Measurements from ENCODE around the gene NAA16.
A peak's percentile ranks its signal among the peaks of the same experiment; 100 is the strongest.

NAA16 gene

GRCh38 chr13:41304551-41304950, 6.5 kb upstream of the NAA16 start:
- Histone ChIP-seq H3K36me3 (ENCODE audit: control insufficient read depth in 2 of 2, insufficient read depth in 2 of 2, low read length in 2 of 2) (no peaks in the 10 kb centered on the region), H3K27ac (ENCODE audit: low read depth in 2 of 2, low read length in 2 of 2) (no peak overlapping the region), H3K4me1 (ENCODE audit: control insufficient read depth in 2 of 2, insufficient read depth in 2 of 2, low read length in 2 of 2) (no peaks in the 10 kb centered on the region), H3K27me3 (ENCODE audit: control insufficient read depth in 2 of 2, insufficient read depth in 2 of 2, low read length in 2 of 2) (no peaks in the 10 kb centered on the region), H3K9me3 (ENCODE audit: control insufficient read depth in 2 of 2, low read length in 2 of 2) (no peaks in the 10 kb centered on the region), H3K9ac (ENCODE audit: low read depth in 1 of 2, low read length in 2 of 2) (no peak overlapping the region), H3K4me3 (ENCODE audit: low read length in 2 of 2) (no peak overlapping the region)

- Histone ChIP-seq H3K27me3 (ENCODE audit: control insufficient read depth in 2 of 2, insufficient read depth in 2 of 2, low read length in 2 of 2) (no peaks in the 10 kb centered on the region), H3K9ac (ENCODE audit: low read depth in 1 of 2, low read length in 2 of 2) (no peak overlapping the region), H3K4me3 (ENCODE audit: low read length in 2 of 2) (no peak overlapping the region), H3K27ac (ENCODE audit: low read depth in 2 of 2, low read length in 2 of 2) (no peak overlapping the region), H3K4me1 (ENCODE audit: control insufficient read depth in 2 of 2, insufficient read depth in 2 of 2, low read length in 2 of 2) (peaks cover 0 to 2% of the 10 kb centered on the region in 2 donors), H3K9me3 (ENCODE audit: control insufficient read depth in 2 of 2, low read length in 2 of 2) (no peaks in the 10 kb centered on the region), H3K36me3 (ENCODE audit: control insufficient read depth in 2 of 2, insufficient read depth in 2 of 2, low read length in 2 of 2) (no peaks in the 10 kb centered on the region)
These were observed 4.6 kb upstream of the NAA16 start for GRCh38 chr13:41306271-41307145.

GRCh38 chr13:41307884-41308640, 3.0 kb upstream of the NAA16 start:
- Histone ChIP-seq H3K9me3 (ENCODE audit: control insufficient read depth in 2 of 2, low read length in 2 of 2) (no peaks in the 10 kb centered on the region), H3K27me3 (ENCODE audit: control insufficient read depth in 2 of 2, insufficient read depth in 2 of 2, low read length in 2 of 2) (no peaks in the 10 kb centered on the region), H3K9ac (ENCODE audit: low read depth in 1 of 2, low read length in 2 of 2) (no peak overlapping the region), H3K4me1 (ENCODE audit: control insufficient read depth in 2 of 2, insufficient read depth in 2 of 2, low read length in 2 of 2) (peaks cover 0 to 2% of the 10 kb centered on the region in 2 donors), H3K36me3 (ENCODE audit: control insufficient read depth in 2 of 2, insufficient read depth in 2 of 2, low read length in 2 of 2) (no peaks in the 10 kb centered on the region), H3K27ac (ENCODE audit: low read depth in 2 of 2, low read length in 2 of 2) (no peak overlapping the region), H3K4me3 (ENCODE audit: low read length in 2 of 2) (no peak overlapping the region)

- peak overlapping the region; percentile 86 to 88 for H3K9ac ChIP-seq (ENCODE audit: low read depth in 1 of 2, low read length in 2 of 2)
- peaks cover 0 to 5% of the 10 kb centered on the region in 2 donors for H3K4me1 ChIP-seq (ENCODE audit: control insufficient read depth in 2 of 2, insufficient read depth in 2 of 2, low read length in 2 of 2)
- H3K4me3 ChIP-seq (ENCODE audit: low read length in 2 of 2): peak overlapping the region; percentile 85 to 95
- no peaks in the 10 kb centered on the region for H3K9me3 ChIP-seq (ENCODE audit: control insufficient read depth in 2 of 2, low read length in 2 of 2)
- H3K36me3 ChIP-seq (ENCODE audit: control insufficient read depth in 2 of 2, insufficient read depth in 2 of 2, low read length in 2 of 2): no peaks in the 10 kb centered on the region
- H3K27me3 ChIP-seq (ENCODE audit: control insufficient read depth in 2 of 2, insufficient read depth in 2 of 2, low read length in 2 of 2): no peaks in the 10 kb centered on the region
- H3K27ac ChIP-seq (ENCODE audit: low read depth in 2 of 2, low read length in 2 of 2): peak overlapping the region; percentile 86 to 90
These were observed 524 bp downstream of the NAA16 start for GRCh38 chr13:41311406-41312175.

- peak overlapping the region; percentile 86 to 90 for H3K27ac ChIP-seq (ENCODE audit: low read depth in 2 of 2, low read length in 2 of 2)
- H3K4me1 ChIP-seq (ENCODE audit: control insufficient read depth in 2 of 2, insufficient read depth in 2 of 2, low read length in 2 of 2): peaks cover 0 to 5% of the 10 kb centered on the region in 2 donors
- H3K4me3 ChIP-seq (ENCODE audit: low read length in 2 of 2): peak overlapping the region; percentile 85 to 95
- no peaks in the 10 kb centered on the region for H3K27me3 ChIP-seq (ENCODE audit: control insufficient read depth in 2 of 2, insufficient read depth in 2 of 2, low read length in 2 of 2)
- no peaks in the 10 kb centered on the region for H3K9me3 ChIP-seq (ENCODE audit: control insufficient read depth in 2 of 2, low read length in 2 of 2)
- H3K36me3 ChIP-seq (ENCODE audit: control insufficient read depth in 2 of 2, insufficient read depth in 2 of 2, low read length in 2 of 2): no peaks in the 10 kb centered on the region
- H3K9ac ChIP-seq (ENCODE audit: low read depth in 1 of 2, low read length in 2 of 2): peak overlapping the region; percentile 86 to 88
These were observed 1.1 kb downstream of the NAA16 start for GRCh38 chr13:41312176-41312500.

GRCh38 chr13:41313117-41313516, 2.0 kb downstream of the NAA16 start:
- Histone ChIP-seq H3K9ac (ENCODE audit: low read depth in 1 of 2, low read length in 2 of 2) (no peak overlapping the region), H3K4me1 (ENCODE audit: control insufficient read depth in 2 of 2, insufficient read depth in 2 of 2, low read length in 2 of 2) (peaks cover 0 to 5% of the 10 kb centered on the region in 2 donors), H3K9me3 (ENCODE audit: control insufficient read depth in 2 of 2, low read length in 2 of 2) (no peaks in the 10 kb centered on the region), H3K4me3 (ENCODE audit: low read length in 2 of 2) (no peak overlapping the region), H3K27ac (ENCODE audit: low read depth in 2 of 2, low read length in 2 of 2) (no peak overlapping the region), H3K27me3 (ENCODE audit: control insufficient read depth in 2 of 2, insufficient read depth in 2 of 2, low read length in 2 of 2) (no peaks in the 10 kb centered on the region), H3K36me3 (ENCODE audit: control insufficient read depth in 2 of 2, insufficient read depth in 2 of 2, low read length in 2 of 2) (no peaks in the 10 kb centered on the region)

GRCh38 chr13:41313659-41314197, 2.7 kb downstream of the NAA16 start:
- peaks cover 0 to 5% of the 10 kb centered on the region in 2 donors for H3K4me1 ChIP-seq (ENCODE audit: control insufficient read depth in 2 of 2, insufficient read depth in 2 of 2, low read length in 2 of 2)
- no peaks in the 10 kb centered on the region for H3K36me3 ChIP-seq (ENCODE audit: control insufficient read depth in 2 of 2, insufficient read depth in 2 of 2, low read length in 2 of 2)
- H3K27ac ChIP-seq (ENCODE audit: low read depth in 2 of 2, low read length in 2 of 2): no peak overlapping the region
- no peak overlapping the region for H3K9ac ChIP-seq (ENCODE audit: low read depth in 1 of 2, low read length in 2 of 2)
- H3K27me3 ChIP-seq (ENCODE audit: control insufficient read depth in 2 of 2, insufficient read depth in 2 of 2, low read length in 2 of 2): no peaks in the 10 kb centered on the region
- H3K9me3 ChIP-seq (ENCODE audit: control insufficient read depth in 2 of 2, low read length in 2 of 2): no peaks in the 10 kb centered on the region
- H3K4me3 ChIP-seq (ENCODE audit: low read length in 2 of 2): no peak overlapping the region

- Histone ChIP-seq H3K4me3 (ENCODE audit: low read length in 2 of 2) (no peak overlapping the region), H3K9ac (ENCODE audit: low read depth in 1 of 2, low read length in 2 of 2) (no peak overlapping the region), H3K27ac (ENCODE audit: low read depth in 2 of 2, low read length in 2 of 2) (no peak overlapping the region), H3K4me1 (ENCODE audit: control insufficient read depth in 2 of 2, insufficient read depth in 2 of 2, low read length in 2 of 2) (peaks cover 0 to 5% of the 10 kb centered on the region in 2 donors), H3K9me3 (ENCODE audit: control insufficient read depth in 2 of 2, low read length in 2 of 2) (no peaks in the 10 kb centered on the region), H3K27me3 (ENCODE audit: control insufficient read depth in 2 of 2, insufficient read depth in 2 of 2, low read length in 2 of 2) (no peaks in the 10 kb centered on the region), H3K36me3 (ENCODE audit: control insufficient read depth in 2 of 2, insufficient read depth in 2 of 2, low read length in 2 of 2) (no peaks in the 10 kb centered on the region)
These were observed 4.5 kb downstream of the NAA16 start for GRCh38 chr13:41315443-41316047.

GRCh38 chr13:41317243-41317642, 6.2 kb downstream of the NAA16 start:
- Histone ChIP-seq H3K9me3 (ENCODE audit: control insufficient read depth in 2 of 2, low read length in 2 of 2) (no peaks in the 10 kb centered on the region), H3K27ac (ENCODE audit: low read depth in 2 of 2, low read length in 2 of 2) (no peak overlapping the region), H3K4me1 (ENCODE audit: control insufficient read depth in 2 of 2, insufficient read depth in 2 of 2, low read length in 2 of 2) (peaks cover 0 to 3% of the 10 kb centered on the region in 2 donors)

More at GRCh38 chr13:41317243-41317642, 6.2 kb downstream of the NAA16 start:
- H3K36me3 ChIP-seq (ENCODE audit: control insufficient read depth in 2 of 2, insufficient read depth in 2 of 2, low read length in 2 of 2): peaks cover 0 to 4% of the 10 kb centered on the region in 2 donors
- no peak overlapping the region for H3K9ac ChIP-seq (ENCODE audit: low read depth in 1 of 2, low read length in 2 of 2)
- no peak overlapping the region for H3K4me3 ChIP-seq (ENCODE audit: low read length in 2 of 2)
- no peaks in the 10 kb centered on the region for H3K27me3 ChIP-seq (ENCODE audit: control insufficient read depth in 2 of 2, insufficient read depth in 2 of 2, low read length in 2 of 2)
